ENCODE measurements around the gene INS. TPM values are rescaled to one million over a fixed set of nuclear protein-coding genes. Genes with fewer than 3 reads are reported as not detected.

INS gene
- total RNA-seq, 1 donor from 2014 or later: not detected

DNA sequence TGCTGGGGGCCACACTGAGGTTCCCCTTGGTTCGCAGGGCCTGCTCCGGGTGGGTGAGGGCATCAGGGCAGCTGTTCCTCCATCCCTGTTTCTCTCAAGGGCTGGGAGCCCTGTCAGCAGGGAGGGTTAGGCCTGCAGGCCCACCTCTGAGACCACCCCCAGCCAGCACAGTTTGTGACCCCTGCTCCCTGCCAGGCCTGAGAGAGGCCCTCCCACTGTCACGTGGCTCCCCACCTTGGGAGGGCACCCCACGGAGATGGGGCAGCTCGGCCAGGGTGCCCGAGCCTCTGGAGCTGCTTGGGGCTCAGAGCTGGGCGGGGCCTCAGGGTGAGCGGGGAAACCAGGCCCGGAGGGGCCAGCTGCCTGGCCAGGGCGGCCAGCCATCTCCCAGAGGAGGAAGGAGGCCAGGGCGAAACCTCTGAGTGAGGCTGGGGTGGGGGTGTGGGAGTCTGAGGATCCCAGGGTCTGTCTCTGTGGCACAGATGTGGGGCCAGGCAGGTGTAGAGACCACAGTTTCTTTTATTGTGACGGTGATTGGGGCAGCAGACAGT lies 2.5 kb upstream of the INS start:
- intact Hi-C loops (cut with DNase I): no loop called here
- ATAC-seq (no peak), DNase-seq (no peak)
- H3K9me3 ChIP-seq: no peaks in the 10 kb centered on the region
- H3K27ac ChIP-seq: no peak overlapping the region
- TF ChIP-seq, protein P1, sequence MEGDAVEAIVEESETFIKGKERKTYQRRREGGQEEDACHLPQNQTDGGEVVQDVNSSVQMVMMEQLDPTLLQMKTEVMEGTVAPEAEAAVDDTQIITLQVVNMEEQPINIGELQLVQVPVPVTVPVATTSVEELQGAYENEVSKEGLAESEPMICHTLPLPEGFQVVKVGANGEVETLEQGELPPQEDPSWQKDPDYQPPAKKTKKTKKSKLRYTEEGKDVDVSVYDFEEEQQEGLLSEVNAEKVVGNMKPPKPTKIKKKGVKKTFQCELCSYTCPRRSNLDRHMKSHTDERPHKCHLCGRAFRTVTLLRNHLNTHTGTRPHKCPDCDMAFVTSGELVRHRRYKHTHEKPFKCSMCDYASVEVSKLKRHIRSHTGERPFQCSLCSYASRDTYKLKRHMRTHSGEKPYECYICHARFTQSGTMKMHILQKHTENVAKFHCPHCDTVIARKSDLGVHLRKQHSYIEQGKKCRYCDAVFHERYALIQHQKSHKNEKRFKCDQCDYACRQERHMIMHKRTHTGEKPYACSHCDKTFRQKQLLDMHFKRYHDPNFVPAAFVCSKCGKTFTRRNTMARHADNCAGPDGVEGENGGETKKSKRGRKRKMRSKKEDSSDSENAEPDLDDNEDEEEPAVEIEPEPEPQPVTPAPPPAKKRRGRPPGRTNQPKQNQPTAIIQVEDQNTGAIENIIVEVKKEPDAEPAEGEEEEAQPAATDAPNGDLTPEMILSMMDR (IDR thresholded peaks at IDR 0.05): no peak
- peaks cover 60% of the 10 kb centered on the region for H3K27me3 ChIP-seq (ENCODE audit: low read depth)
- H3K4me3 ChIP-seq: no peak overlapping the region
- H3K36me3 ChIP-seq: no peaks in the 10 kb centered on the region
- peaks cover 8% of the 10 kb centered on the region for H3K4me1 ChIP-seq

DNA sequence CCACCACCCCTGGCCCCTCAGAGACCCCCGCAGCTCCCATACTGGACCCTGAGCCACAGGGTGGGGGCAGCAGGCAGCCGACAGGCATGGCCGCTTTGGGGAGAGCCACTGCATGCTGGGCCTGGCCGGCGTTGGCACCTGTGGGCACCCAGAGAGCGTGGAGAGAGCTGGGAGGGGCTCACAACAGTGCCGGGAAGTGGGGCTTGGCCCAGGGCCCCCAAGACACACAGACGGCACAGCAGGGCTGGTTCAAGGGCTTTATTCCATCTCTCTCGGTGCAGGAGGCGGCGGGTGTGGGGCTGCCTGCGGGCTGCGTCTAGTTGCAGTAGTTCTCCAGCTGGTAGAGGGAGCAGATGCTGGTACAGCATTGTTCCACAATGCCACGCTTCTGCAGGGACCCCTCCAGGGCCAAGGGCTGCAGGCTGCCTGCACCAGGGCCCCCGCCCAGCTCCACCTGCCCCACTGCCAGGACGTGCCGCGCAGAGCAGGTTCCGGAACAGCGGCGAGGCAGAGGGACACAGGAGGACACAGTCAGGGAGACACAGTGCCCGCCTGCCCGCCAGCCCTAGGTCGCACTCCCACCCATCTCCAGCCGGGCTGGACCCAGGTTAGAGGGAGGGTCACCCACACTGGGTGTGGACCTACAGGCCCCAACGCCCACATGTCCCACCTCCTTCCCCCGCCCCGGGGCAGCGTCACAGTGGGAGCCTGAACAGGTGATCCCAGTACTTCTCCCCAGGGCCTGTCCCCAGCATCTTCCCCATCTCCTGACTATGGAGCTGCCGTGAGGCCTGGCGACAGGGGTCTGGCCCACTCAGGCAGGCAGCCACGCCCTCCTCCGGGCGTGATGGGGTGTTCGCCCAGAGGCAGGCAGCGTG lies 1.2 kb downstream of the INS start:
- H3K36me3 ChIP-seq: no peaks in the 10 kb centered on the region
- no peak overlapping the region for H3K4me3 ChIP-seq
- TF ChIP-seq, protein P1 (IDR thresholded peaks at IDR 0.05): no peak
- H3K4me1 ChIP-seq: no peaks in the 10 kb centered on the region
- intact Hi-C loops (cut with DNase I): no loop called here
- DNase-seq (no peak), ATAC-seq (no peak)
- H3K9me3 ChIP-seq: no peaks in the 10 kb centered on the region
- H3K27ac ChIP-seq: no peak overlapping the region
- H3K27me3 ChIP-seq (ENCODE audit: low read depth): peaks cover 51% of the 10 kb centered on the region

DNA sequence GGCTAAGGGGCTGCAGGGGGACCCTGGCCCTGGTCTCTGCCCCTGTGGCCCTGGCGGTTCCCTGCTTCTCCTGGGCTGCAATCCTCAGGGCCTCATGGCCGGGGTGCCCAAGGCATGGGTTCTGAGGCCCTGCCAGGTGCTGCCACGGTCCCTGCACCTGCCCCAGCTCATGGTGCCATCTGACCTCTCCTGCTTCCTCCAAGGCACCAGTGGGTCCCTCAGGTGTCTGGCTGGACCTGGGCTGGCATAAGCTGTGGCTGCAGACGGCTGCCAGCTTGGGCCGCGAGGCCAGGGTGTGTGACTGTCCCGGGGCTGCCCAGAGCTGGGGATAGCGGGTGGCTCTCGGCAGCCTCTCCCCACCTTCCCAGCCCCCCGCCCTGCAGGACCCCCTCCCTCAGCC lies 2.0 kb downstream of the INS start:
- intact Hi-C loops (cut with DNase I): no loop called here
- Histone ChIP-seq H3K4me1 (no peaks in the 10 kb centered on the region), H3K36me3 (no peaks in the 10 kb centered on the region), H3K27ac (no peak overlapping the region), H3K4me3 (no peak overlapping the region), H3K27me3 (ENCODE audit: low read depth) (peaks cover 49% of the 10 kb centered on the region), H3K9me3 (no peaks in the 10 kb centered on the region)
- TF ChIP-seq, protein P1 (IDR thresholded peaks at IDR 0.05): no peak
- DNase-seq (no peak), ATAC-seq (no peak)

DNA sequence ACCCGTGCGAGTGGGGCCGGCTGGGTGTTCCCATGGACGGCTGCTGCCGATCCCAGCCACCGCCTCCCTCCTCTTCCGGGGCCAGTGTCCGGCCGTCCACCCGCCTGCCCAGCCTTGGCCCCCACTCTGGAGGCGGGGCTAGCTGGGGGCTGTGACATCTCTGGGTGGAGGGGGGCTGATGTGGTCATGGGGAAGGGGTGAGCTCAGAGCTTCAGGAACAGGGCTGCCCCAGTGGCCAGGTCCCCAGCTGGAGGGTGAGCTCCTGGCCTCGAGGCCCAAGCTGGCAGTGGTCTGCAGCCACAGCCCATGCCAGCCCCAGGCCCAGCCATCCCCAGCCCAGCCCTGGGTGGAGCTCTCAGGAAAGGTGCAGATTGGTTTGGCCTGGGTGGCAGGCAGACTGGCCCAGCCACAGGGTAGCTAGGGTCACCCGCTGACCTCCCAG lies 2.7 kb downstream of the INS start:
- Histone ChIP-seq H3K27me3 (ENCODE audit: low read depth) (peaks cover 49% of the 10 kb centered on the region), H3K36me3 (no peaks in the 10 kb centered on the region), H3K27ac (no peak overlapping the region), H3K9me3 (no peaks in the 10 kb centered on the region), H3K4me3 (no peak overlapping the region), H3K4me1 (no peaks in the 10 kb centered on the region)
- ATAC-seq (no peak), DNase-seq (no peak)
- TF ChIP-seq, protein P1 (IDR thresholded peaks at IDR 0.05): no peak
- intact Hi-C loops (cut with DNase I): no loop called here

DNA sequence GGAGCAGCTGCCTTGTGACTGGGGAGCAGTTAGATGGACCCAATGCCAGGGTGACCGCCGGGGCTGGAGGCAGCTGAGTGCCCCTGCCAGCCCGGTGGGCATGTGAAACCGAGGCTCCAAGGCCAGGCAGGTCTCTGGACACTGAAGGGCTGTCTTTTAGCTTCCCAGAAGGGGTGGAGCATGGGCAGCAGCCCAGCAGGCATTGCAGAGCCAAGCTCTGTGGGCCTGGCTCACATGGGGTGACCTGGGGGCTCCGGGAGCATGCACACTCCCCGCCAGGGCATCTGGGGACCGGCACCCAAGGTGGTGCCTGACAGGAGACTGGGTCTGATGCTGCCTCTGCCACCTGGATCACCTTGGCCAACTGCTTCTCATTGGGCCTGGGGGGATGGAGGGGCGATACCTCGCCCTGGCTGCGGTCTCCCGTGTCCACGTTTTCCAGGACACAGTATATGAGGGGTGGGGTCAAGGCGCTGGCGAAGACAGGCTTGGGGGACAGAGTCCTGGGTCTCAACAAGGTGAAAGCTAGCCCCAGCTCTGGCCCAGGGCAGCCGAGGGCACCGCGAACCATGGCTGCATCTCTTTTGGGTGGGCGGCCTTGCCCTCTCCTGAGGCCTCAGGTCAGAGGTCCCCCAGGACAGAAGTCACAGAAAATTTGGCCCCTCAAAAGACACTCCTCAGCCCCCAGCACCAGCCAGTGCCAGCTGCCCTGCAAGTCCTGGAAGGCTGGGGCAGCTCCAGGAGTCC lies 3.5 kb downstream of the INS start:
- Histone ChIP-seq H3K4me3 (no peak overlapping the region), H3K36me3 (no peaks in the 10 kb centered on the region), H3K27me3 (ENCODE audit: low read depth) (peaks cover 41% of the 10 kb centered on the region), H3K9me3 (no peaks in the 10 kb centered on the region), H3K27ac (no peak overlapping the region), H3K4me1 (no peaks in the 10 kb centered on the region)
- TF ChIP-seq, protein P1 (IDR thresholded peaks at IDR 0.05): no peak
- DNase-seq (no peak), ATAC-seq (no peak)
- intact Hi-C loops (cut with DNase I): no loop called here

Measured in lower lobe of right lung (tissue), 2 donors.